PFSK-1 (cell line): Measurements from ENCODE around the gene KATNAL2.

ENCODE experiments used
- POLR2AphosphoS5 ChIP-seq: IDR thresholded peaks from 2 replicates; pipeline ENCODE4 v1.6.1; 2012; ENCODE audit warnings: low read depth, mild to moderate bottlenecking, control low read depth, low read length, moderate library complexity
- TAF1 ChIP-seq: IDR thresholded peaks from 2 replicates; pipeline ENCODE4 v1.6.1; 2012; ENCODE audit warnings: low read length, control low read depth, borderline replicate concordance; ENCODE audit not compliant: insufficient read depth
- TF ChIP-seq, protein P1 (sequence below), 2 experiments: IDR thresholded peaks; 2 replicates each; pipeline versions ENCODE4 v1.6.1 to v1.8.0; 2011 to 2012; ENCODE audit warnings: low read depth in 2 of 2, low read length in 2 of 2, control low read depth in 1 of 2, inconsistent platforms in 1 of 2, mild to moderate bottlenecking in 1 of 2, moderate library complexity in 1 of 2; ENCODE audit not compliant: insufficient read depth in 1 of 2

DNA sequence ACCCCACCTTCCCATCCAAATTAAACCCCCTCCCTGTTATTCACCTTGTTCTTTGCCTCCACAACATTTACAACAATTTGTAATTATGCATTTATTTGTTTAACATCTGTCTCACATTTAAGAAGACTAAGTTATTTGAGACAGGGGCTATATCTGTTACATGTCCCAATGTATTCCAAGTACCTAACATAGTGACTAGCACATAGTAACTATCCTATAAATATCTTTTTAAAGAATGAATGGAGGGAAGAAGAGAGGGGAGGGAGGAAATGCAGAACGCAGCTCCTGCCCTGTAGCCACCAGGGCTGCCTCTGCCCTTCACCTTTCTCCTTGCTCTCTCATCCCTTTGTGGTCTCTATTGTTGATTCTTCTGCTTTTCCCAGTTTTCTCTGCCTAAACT is 192.3 kb downstream of the KATNAL2 start:
- TF ChIP-seq, protein P1, sequence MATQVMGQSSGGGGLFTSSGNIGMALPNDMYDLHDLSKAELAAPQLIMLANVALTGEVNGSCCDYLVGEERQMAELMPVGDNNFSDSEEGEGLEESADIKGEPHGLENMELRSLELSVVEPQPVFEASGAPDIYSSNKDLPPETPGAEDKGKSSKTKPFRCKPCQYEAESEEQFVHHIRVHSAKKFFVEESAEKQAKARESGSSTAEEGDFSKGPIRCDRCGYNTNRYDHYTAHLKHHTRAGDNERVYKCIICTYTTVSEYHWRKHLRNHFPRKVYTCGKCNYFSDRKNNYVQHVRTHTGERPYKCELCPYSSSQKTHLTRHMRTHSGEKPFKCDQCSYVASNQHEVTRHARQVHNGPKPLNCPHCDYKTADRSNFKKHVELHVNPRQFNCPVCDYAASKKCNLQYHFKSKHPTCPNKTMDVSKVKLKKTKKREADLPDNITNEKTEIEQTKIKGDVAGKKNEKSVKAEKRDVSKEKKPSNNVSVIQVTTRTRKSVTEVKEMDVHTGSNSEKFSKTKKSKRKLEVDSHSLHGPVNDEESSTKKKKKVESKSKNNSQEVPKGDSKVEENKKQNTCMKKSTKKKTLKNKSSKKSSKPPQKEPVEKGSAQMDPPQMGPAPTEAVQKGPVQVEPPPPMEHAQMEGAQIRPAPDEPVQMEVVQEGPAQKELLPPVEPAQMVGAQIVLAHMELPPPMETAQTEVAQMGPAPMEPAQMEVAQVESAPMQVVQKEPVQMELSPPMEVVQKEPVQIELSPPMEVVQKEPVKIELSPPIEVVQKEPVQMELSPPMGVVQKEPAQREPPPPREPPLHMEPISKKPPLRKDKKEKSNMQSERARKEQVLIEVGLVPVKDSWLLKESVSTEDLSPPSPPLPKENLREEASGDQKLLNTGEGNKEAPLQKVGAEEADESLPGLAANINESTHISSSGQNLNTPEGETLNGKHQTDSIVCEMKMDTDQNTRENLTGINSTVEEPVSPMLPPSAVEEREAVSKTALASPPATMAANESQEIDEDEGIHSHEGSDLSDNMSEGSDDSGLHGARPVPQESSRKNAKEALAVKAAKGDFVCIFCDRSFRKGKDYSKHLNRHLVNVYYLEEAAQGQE (IDR thresholded peaks at IDR 0.05; ENCODE audit: insufficient read depth in 1 of 2, low read depth in 2 of 2, low read length in 2 of 2): no peak
- no peak for TF ChIP-seq POLR2AphosphoS5
- TF ChIP-seq TAF1: no peak
